Activated B cell treated with CpG ODN at 0.5 μM for 24 hours (primary cell): Measurements from ENCODE around the gene KRT13. TPM values are rescaled to one million over a fixed set of nuclear protein-coding genes. Genes with fewer than 3 reads are reported as not detected.

Experiments
- ATAC-seq: fragments of 200-7000 bp; cut with Tn5 transposase; one replicate; pipeline ENCODE4 v1.10.0; 2021; ENCODE audit warnings: low read depth, mild to moderate bottlenecking, moderate library complexity
- CTCF ChIA-PET: fragments of 350-600 bp; sonication (Branson Sonifier 250); formaldehyde crosslinking; loops from one replicate; lab custom pipeline; 2021; ENCODE audit warnings: antibody characterized with exemption; lab: Charles Lee
- POLR2A ChIA-PET: fragments of 350-600 bp; sonication (Branson Sonifier 250); formaldehyde crosslinking; loops from one replicate; lab custom pipeline; 2021; ENCODE audit warnings: antibody characterized with exemption; lab: Charles Lee
- DNase-seq: peaks from one replicate; pipeline ENCODE4 v3.0.0; 2022
- H3K27ac Mint-ChIP-seq: one replicate; pipeline ENCODE4 v1.8.0; 2020; ENCODE audit warnings: mixed read lengths
- H3K27me3 Mint-ChIP-seq: one replicate; pipeline ENCODE4 v1.8.0; 2021; ENCODE audit warnings: mixed read lengths
- H3K36me3 Mint-ChIP-seq: one replicate; pipeline ENCODE4 v1.8.0; 2021; ENCODE audit warnings: low read depth, mixed read lengths
- H3K4me1 Mint-ChIP-seq: one replicate; pipeline ENCODE4 v1.8.0; 2021; ENCODE audit warnings: mixed read lengths
- H3K4me3 Mint-ChIP-seq: one replicate; pipeline ENCODE4 v1.8.0; 2020; ENCODE audit warnings: mild to moderate bottlenecking, mixed read lengths
- H3K9me3 Mint-ChIP-seq: one replicate; pipeline ENCODE4 v1.8.0; 2020; ENCODE audit warnings: mixed read lengths
- CTCF ChIP-seq: fragments of 200-600 bp; IDR thresholded peaks from one replicate; pipeline ENCODE4 v1.8.0; 2022; ENCODE audit warnings: antibody characterized with exemption, mild to moderate bottlenecking
- intact Hi-C: fragments of 100-400 bp; cut with micrococcal nuclease; formaldehyde crosslinking; loops from one replicate; pipeline ENCODE4 v1.15.1; 2024
- total RNA-seq: library from RNA; stranded (reverse); gene quantifications from 2 replicates; pipeline ENCODE4 v1.2.3, GENCODE V29; 2022

KRT13 gene
- total RNA-seq, 1 donor from 2014 or later: not detected

GRCh38 chr17:41451154-41451728 lies 54.2 kb downstream of the KRT13 start:
- H3K27me3 Mint-ChIP-seq: peaks cover 18% of the 10 kb centered on the region
- POLR2A ChIA-PET: no interaction called here
- H3K9me3 Mint-ChIP-seq: no peaks in the 10 kb centered on the region
- H3K27ac Mint-ChIP-seq: no peak overlapping the region
- intact Hi-C loops: no loop called here
- CTCF ChIA-PET: no interaction called here
- TF ChIP-seq CTCF: no peak
- H3K4me3 Mint-ChIP-seq: no peak overlapping the region
- no peaks in the 10 kb centered on the region for H3K4me1 Mint-ChIP-seq
- no peak for DNase-seq
- ATAC-seq: no peak
- H3K36me3 Mint-ChIP-seq: no peaks in the 10 kb centered on the region

Other genes starting within 250 kb of the KRT13 start
- gene KRTAP9-6, start 240.2 kb downstream of the KRT13 start, total RNA-seq: not detected in 2 replicates
- gene KRTAP9-7, start 229.9 kb downstream of the KRT13 start, total RNA-seq: not detected in 2 replicates
- not detected in 2 replicates for gene KRTAP29-1, start 202.8 kb downstream of the KRT13 start, total RNA-seq
- not detected in 2 replicates for gene KRTAP16-1, start 196.3 kb downstream of the KRT13 start, total RNA-seq
- not detected in 2 replicates for gene KRTAP17-1, start 189.9 kb downstream of the KRT13 start, total RNA-seq
- not detected in 2 replicates for gene KRT33A, start 154.8 kb downstream of the KRT13 start, total RNA-seq
- not detected in 2 replicates for gene KRT33B, start 135.8 kb downstream of the KRT13 start, total RNA-seq
- not detected in 2 replicates for gene KRT34, start 123.3 kb downstream of the KRT13 start, total RNA-seq
- gene KRT31, start 108.0 kb downstream of the KRT13 start, total RNA-seq: not detected in 2 replicates
- gene KRT37, start 81.0 kb downstream of the KRT13 start, total RNA-seq: not detected in 2 replicates
- gene KRT38, start 64.6 kb downstream of the KRT13 start, total RNA-seq: not detected in 2 replicates
- not detected in 2 replicates for gene KRT32, start 38.2 kb downstream of the KRT13 start, total RNA-seq
- not detected in 2 replicates for gene KRT35, start 24.5 kb downstream of the KRT13 start, total RNA-seq
- not detected in 2 replicates for gene KRT36, start 15.7 kb downstream of the KRT13 start, total RNA-seq
- gene KRT15, start 13.3 kb upstream of the KRT13 start, total RNA-seq: not detected in 2 replicates
- gene KRT19, start 22.7 kb upstream of the KRT13 start, total RNA-seq: not detected in 2 replicates
- gene KRT9, start 66.4 kb upstream of the KRT13 start, total RNA-seq: not detected in 2 replicates
- not detected in 2 replicates for gene KRT14, start 81.3 kb upstream of the KRT13 start, total RNA-seq
- not detected in 2 replicates for gene KRT16, start 107.2 kb upstream of the KRT13 start, total RNA-seq
- not detected in 2 replicates for gene KRT17, start 119.0 kb upstream of the KRT13 start, total RNA-seq
- 843 and 900 TPM in 2 replicates for gene EIF1, start 183.3 kb upstream of the KRT13 start, total RNA-seq
- not detected in 2 replicates for gene GAST, start 206.7 kb upstream of the KRT13 start, total RNA-seq
- gene HAP1, start 229.0 kb upstream of the KRT13 start, total RNA-seq: 0.10 and 0.11 TPM in 2 replicates